Ovary (tissue), 9 donors: Measurements from ENCODE around the gene KL. TPM values are rescaled to one million over a fixed set of nuclear protein-coding genes. Genes with fewer than 3 reads are reported as not detected.

Experiments
- DNase-seq, 5 donors: peaks; one replicate each; pipeline ENCODE4 v3.0.0-alpha.2; 2019 to 2020
- H3K27ac ChIP-seq, 2 donors: fragments of 200-600 bp; one replicate each; pipeline versions ENCODE4 v1.5.1 to v1.8.0; 2019 to 2022
- H3K27me3 ChIP-seq: fragments of 200-600 bp; one replicate; pipeline ENCODE4 v1.8.0; 2022
- H3K36me3 ChIP-seq: fragments of 200-600 bp; sonication (generic); one replicate; pipeline ENCODE4 v1.5.1; 2019
- H3K4me1 ChIP-seq: one replicate; pipeline ENCODE4 v1.8.1; 2013; ENCODE audit warnings: mild to moderate bottlenecking, moderate library complexity; ENCODE audit not compliant: insufficient read depth
- H3K4me3 ChIP-seq: fragments of 200-600 bp; sonication (generic); one replicate; pipeline ENCODE4 v1.5.1; 2017
- H3K9me3 ChIP-seq, 2 donors: fragments of 200-600 bp in 1 of 2; sonication (generic) in 1 of 2; one replicate each; pipeline versions ENCODE4 v1.5.1 to v1.8.1; 2013 to 2019; ENCODE audit warnings: mild to moderate bottlenecking in 1 of 2, moderate library complexity in 1 of 2
- CTCF ChIP-seq, 3 donors: fragments of 450-650 bp in 2 of 3; fragments of 200-600 bp in 1 of 3; IDR thresholded peaks; one replicate each; pipeline versions ENCODE4 v1.5.1 to v1.8.0; 2016 to 2022; ENCODE audit warnings: antibody characterized with exemption in 3 of 3, mild to moderate bottlenecking in 1 of 3
- EP300 ChIP-seq: sonication (generic); formaldehyde crosslinking; IDR thresholded peaks from one replicate; pipeline ENCODE4 v1.6.1; 2017; ENCODE audit warnings: antibody characterized with exemption
- POLR2A ChIP-seq: fragments of 450-650 bp; IDR thresholded peaks from one replicate; pipeline ENCODE4 v1.6.1; 2017; ENCODE audit warnings: antibody characterized with exemption, mild to moderate bottlenecking, moderate library complexity
- WGBS, 3 donors: extraction: QIAGEN DNeasy Blood & Tissue Kit in 1 of 3; methylation state at CpG; one replicate each; pipeline versions ENCODE4 v1.1.5 to v1.1.7; 2013 to 2017; 5-methylcytosine and 5-hydroxymethylcytosine counted together
- intact Hi-C, 4 donors: fragments of 100-400 bp; cut with DNase I; formaldehyde crosslinking; loops; one replicate each; pipeline versions ENCODE4 v1.11.0 to v1.15.1; 2022 to 2023
- polyA plus RNA-seq, 2 donors: library from polyadenylated mRNA; stranded (reverse); fragments of 200-250 nt in 1 of 2; fragments of 350-450 nt in 1 of 2; fragmentation: Illumina TruSeq in 1 of 2; extraction: RNeasy Lipid Tissue Mini Kit (QIAGEN cat#74804) in 1 of 2; gene quantifications; one replicate each; pipeline ENCODE4 v1.2.3, GENCODE V29; 2013 to 2014
- total RNA-seq, 7 donors: library from RNA; depleted of rRNA in 2 of 7; stranded (reverse); fragments of >200 nt in 2 of 7; fragmentation: NEBNext Ultra II Directional in 3 of 7; extraction: Animal tissue kit (Norgen Biotek cat#: 25700) in 3 of 7; gene quantifications; one replicate each; pipeline versions ENCODE4 v1.1.0 to v1.2.4, GENCODE V29; 2016 to 2023
- donor health status: DM: no; HTN: no; CAD: no; lungs with moderate emphysema.
- donor health status: DM: no; HTN: no; CAD: no.
- donor health status: Bipolar disorder and iron deficiency.
- donor health status: DM: yes; HTN: yes; CAD: no.
- donor health status: DM: no; HTN: no; CAD: no.
- donor health status: DM: yes; HTN: yes; CAD: no.

KL gene
- total and polyA plus RNA-seq, 9 donors = 0.24 to 1.3 (median 0.55) TPM

GRCh38 chr13:33078263-33078662, 62.0 kb downstream of the KL start:
- Histone ChIP-seq H3K36me3 (no peaks in the 10 kb centered on the region), H3K27ac (no peak overlapping the region), H3K4me3 (no peak overlapping the region), H3K27me3 (no peaks in the 10 kb centered on the region), H3K4me1 (no peaks in the 10 kb centered on the region), H3K9me3 (no peaks in the 10 kb centered on the region)
- no peak for TF ChIP-seq EP300
- TF ChIP-seq POLR2A = no peak
- TF ChIP-seq CTCF (IDR thresholded peaks at IDR 0.05) = no peak
- intact Hi-C loops = no loop called here
- 74 to 83% (median 82%) methylated on average over 3 of the region's 3 CpGs for WGBS, 3 donors
- DNase-seq = no peak

- no peak for DNase-seq
Measured at GRCh38 chr13:33079960-33080359, 63.7 kb downstream of the KL start.

GRCh38 chr13:33080972-33081590, 64.9 kb downstream of the KL start:
- no peak overlapping the region for H3K27ac ChIP-seq
- intact Hi-C loops = no loop called here
- DNase-seq = no peak
- no peaks in the 10 kb centered on the region for H3K4me1 ChIP-seq
- H3K9me3 ChIP-seq = no peaks in the 10 kb centered on the region
- WGBS, 3 donors = 48 to 51% (median 50%) methylated on average over 5 of the region's 5 CpGs
- no peaks in the 10 kb centered on the region for H3K36me3 ChIP-seq
- no peak overlapping the region for H3K4me3 ChIP-seq
- no peaks in the 10 kb centered on the region for H3K27me3 ChIP-seq
- no peak for TF ChIP-seq POLR2A
- no peak for TF ChIP-seq EP300
- TF ChIP-seq CTCF (IDR thresholded peaks at IDR 0.05) = no peak

More at GRCh38 chr13:33079960-33080359, 63.7 kb downstream of the KL start:
- no peaks in the 10 kb centered on the region for H3K36me3 ChIP-seq
- H3K4me3 ChIP-seq = no peak overlapping the region
- WGBS, 3 donors = 86 to 96% (median 88%) methylated on average over 2 of the region's 2 CpGs
- no peaks in the 10 kb centered on the region for H3K4me1 ChIP-seq
- intact Hi-C loops = no loop called here
- TF ChIP-seq CTCF (IDR thresholded peaks at IDR 0.05) (no peak), EP300 (no peak), POLR2A (no peak)
- H3K27ac ChIP-seq = no peak overlapping the region
- no peaks in the 10 kb centered on the region for H3K27me3 ChIP-seq
- H3K9me3 ChIP-seq = no peaks in the 10 kb centered on the region

GRCh38 chr13:33081666-33082065, 65.4 kb downstream of the KL start:
- intact Hi-C loops = no loop called here
- H3K27ac ChIP-seq = no peak overlapping the region
- no peaks in the 10 kb centered on the region for H3K4me1 ChIP-seq
- DNase-seq = no peak
- WGBS, 3 donors = 73 to 83% (median 81%) methylated on average over 1 of the region's 1 CpG
- no peaks in the 10 kb centered on the region for H3K36me3 ChIP-seq
- H3K4me3 ChIP-seq = no peak overlapping the region
- TF ChIP-seq EP300 (no peak), CTCF (IDR thresholded peaks at IDR 0.05) (no peak), POLR2A (no peak)
- no peaks in the 10 kb centered on the region for H3K27me3 ChIP-seq
- H3K9me3 ChIP-seq = no peaks in the 10 kb centered on the region
